ENCODE data around the gene LAMB2.
A peak's percentile ranks its signal among the peaks of the same experiment; 100 is the strongest.

The LAMB2 gene

GRCh38 chr3:49121132-49121736 is 11.6 kb downstream of the LAMB2 start:
- DNase-seq (ENCODE audit: low read depth): no peak

- peak; percentile 49 for DNase-seq (ENCODE audit: low read depth)
These were observed 12.3 kb downstream of the LAMB2 start, which contains the start of gene USP19 for GRCh38 chr3:49120438-49121131. Gene USP19, minus strand, starts transcription at chr3:49120823. Its CDS starts 1,678 bp downstream, at chr3:49119145.

DNA sequence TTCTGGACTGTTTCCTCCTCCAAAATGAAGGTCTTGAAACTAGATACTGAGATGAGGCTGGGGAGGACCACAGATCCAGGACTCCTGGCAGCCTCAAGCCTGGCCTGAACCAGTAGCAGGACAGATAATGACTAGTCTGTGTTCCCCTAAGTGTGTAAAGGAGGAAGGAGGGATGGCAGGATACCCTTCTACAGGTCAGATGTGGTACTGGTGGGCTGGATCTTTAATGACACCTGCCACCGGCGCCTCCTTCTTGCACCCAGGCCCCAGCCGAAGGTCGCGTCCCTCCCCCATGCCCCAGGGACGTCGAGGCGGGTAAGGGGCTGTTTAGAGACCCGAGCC is 12.8 kb downstream of the LAMB2 start:
- no peak for DNase-seq (ENCODE audit: low read depth)

GRCh38 chr3:49119439-49119838 is 13.4 kb downstream of the LAMB2 start:
- no peak for DNase-seq (ENCODE audit: low read depth)

DNA sequence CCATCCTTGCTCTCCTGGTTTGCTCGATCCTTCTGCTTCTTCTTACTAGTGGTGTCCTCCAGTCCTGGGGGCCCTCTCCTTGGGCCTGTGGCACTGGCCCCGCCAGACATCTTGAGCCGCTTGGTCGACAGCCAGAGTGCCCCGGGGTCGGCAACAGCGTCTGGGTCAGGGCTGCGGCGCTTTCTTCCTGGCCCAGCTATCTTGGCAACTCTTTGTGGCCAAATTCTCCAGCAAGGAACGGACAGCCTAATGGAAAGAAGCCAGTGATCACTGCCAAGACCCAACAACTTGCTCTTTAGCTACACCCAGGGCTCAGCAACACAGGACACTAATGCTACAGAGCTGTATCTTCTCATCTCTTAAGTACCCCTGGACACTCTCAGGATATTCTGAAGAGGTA is 13.8 kb downstream of the LAMB2 start:
- DNase-seq (ENCODE audit: low read depth): no peak

GRCh38 chr3:49112262-49112661 is 20.6 kb downstream of the LAMB2 start:
- DNase-seq (ENCODE audit: low read depth): no peak

- DNase-seq (ENCODE audit: low read depth): no peak
These were observed 21.5 kb downstream of the LAMB2 start for GRCh38 chr3:49111347-49111746.

- no peak for DNase-seq (ENCODE audit: low read depth)
These were observed 22.1 kb downstream of the LAMB2 start for GRCh38 chr3:49110780-49111179.

- no peak for DNase-seq (ENCODE audit: low read depth)
These were observed 24.5 kb downstream of the LAMB2 start for GRCh38 chr3:49108346-49108745.

GRCh38 chr3:49104427-49105291 is 28.2 kb downstream of the LAMB2 start, which contains the start of gene QARS1:
Gene QARS1, minus strand, starts transcription at chr3:49104757. Its CDS starts 24 bp downstream, at chr3:49104733.
- peak; percentile 64 for DNase-seq (ENCODE audit: low read depth)

- no peak for DNase-seq (ENCODE audit: low read depth)
These were observed 28.8 kb downstream of the LAMB2 start for GRCh38 chr3:49104052-49104426.

DNA sequence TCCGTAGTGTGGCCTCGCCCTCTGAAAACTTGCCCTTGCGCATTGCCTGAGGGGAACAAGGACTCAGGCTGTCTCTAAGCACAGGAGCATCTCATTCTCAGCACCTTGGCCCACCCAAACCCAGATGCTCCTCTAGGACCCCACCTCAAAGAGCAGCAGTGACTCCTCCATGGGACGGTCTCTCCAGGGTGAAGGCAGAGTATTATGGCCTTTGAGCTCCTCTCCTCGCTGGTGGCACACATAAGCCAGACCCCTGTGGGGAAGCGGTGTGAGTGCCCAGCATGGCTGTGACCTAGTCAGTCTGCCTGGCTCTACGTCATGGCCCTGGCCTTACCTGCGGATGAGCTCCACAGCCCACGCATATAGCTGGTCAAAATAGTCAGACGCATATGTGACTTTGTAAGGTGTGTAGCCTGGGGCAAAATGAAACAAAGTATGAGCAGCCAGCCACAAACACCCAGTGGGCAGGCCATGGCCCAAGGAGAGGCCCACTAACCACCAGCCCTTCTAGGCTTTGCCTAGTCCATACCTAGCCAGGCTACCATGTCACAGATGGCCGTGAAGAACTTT is 32.7 kb downstream of the LAMB2 start:
- no peak for DNase-seq (ENCODE audit: low read depth)

DNA sequence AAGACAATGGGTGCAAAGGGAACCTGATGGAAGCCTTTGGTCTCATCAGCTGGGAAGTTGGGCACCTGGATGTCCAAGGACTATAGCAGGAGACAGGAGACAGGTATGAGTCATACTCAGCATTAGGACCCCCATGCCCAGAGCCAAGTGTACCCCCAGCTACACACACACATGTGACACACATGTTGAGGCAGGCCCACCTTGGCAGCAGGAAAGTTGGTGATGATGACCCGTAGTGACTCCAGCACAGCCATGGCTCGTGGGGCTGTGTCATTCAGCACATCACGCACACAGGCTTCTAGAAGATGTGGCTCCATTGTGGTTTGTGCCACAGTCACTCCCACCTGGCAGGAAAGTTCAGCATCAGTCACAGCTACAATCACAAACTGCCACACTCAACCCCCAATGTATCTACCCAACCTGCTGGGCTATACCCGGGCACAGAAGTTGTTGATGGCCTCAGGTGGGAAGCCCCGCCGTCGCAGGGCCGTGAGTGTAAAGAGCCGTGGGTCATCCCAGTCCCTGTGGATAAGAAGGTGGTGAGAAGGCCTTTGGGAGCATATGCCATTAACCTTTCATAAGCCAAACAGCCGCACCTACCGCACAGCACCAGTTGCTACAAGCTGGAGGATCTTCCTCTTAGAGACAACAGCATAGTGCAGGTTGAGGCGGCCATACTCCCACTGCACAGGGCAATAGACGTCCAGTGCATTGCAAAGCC is 33.8 kb downstream of the LAMB2 start:
- DNase-seq (ENCODE audit: low read depth): no peak

DNA sequence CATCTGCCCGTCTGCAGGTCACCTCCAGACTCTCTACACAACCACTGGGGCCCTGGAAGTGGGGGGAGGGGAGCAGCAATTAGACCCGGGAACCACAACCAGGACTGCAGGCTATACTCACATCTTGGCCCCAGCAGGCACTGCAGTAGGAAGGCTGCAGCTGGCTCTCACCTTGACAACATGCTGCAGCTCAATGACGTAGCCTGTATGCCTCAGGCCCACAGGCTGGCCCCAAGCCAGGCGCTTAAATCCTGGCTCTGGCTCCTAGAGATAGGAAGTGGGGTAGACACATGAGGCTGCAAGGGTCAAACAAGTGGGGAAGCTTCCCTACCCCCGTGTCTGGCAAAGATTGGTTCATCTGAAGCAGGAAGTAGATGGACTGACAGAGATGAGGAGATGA is 34.4 kb downstream of the LAMB2 start:
- peak; percentile 14 for DNase-seq (ENCODE audit: low read depth)

DNA sequence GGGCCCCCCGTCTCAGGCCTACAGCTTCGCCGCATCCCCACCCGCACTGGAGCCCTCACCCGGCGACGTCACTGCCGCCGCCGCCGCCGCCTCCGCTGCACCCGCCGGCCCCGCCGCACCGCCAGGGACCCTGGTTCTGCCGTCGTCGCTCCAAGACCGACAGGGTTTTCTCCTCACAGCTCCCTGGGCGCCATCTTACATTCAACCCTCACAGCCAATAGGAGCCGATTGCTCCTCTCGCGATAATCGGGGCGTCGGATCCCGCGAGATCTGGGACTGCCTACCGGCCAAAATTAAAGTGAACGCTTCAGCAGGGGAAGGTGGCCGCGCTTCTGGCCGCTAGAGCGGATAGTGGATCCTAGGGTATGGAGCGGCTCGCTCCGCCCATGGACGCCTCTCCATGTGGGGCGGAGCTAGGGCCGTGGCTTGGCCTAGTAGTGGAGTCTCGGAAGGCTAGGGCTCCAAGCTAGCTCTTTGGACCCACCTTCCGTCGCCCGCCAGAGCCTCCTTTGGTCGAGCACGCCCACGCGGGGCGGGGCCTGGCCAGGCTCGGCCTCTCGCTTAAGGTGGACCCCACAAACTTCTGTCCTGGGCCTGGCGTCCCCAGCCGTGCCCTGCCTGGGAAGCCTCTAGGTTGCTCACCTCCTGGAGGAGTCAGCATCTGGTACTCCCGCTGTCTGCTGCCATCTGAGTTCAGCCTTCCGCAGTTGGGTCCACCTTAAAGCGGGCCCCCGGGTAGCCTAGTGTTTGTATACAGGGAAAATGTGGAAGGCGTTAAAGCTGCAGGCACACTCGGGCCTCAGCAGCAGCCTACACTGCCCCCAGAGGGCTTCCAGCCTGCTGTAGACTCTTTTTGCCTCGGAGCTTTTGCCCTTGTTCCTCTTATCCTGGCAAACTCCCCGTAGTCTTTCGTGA is 38.7 kb downstream of the LAMB2 start, which contains the start of gene QRICH1:
Gene QRICH1, minus strand, starts transcription at position 219 of the 915 bp plus-strand sequence. CDS start 17,054 bp downstream, outside the sequence.
- DNase-seq (ENCODE audit: low read depth): peak; percentile 92

GRCh38 chr3:49092938-49093852 is 39.7 kb downstream of the LAMB2 start:
- peak; percentile 57 for DNase-seq (ENCODE audit: low read depth)

DNA sequence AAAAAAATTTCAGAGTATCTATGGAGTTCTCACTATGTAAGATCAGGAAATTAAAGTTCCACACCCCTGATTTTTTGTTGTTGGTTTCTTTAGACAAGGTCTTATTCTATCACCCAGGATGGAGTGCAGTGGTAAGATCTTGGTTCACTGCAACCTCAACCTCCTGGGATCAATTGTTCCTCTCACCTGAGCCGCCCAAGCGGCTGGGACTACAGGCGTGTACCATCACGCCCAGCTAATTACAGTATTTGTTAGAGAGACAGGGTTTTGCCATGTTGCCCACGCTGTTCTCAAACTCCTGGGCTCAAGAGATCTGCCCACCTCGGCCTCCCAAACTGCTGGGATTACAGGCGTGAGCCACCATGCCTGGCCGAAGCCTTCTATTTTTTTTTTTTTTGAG is 51.4 kb downstream of the LAMB2 start:
- DNase-seq (ENCODE audit: low read depth): no peak

GRCh38 chr3:49079270-49079669 is 53.6 kb downstream of the LAMB2 start:
- no peak for DNase-seq (ENCODE audit: low read depth)

GRCh38 chr3:49076646-49077045 is 56.2 kb downstream of the LAMB2 start:
- DNase-seq (ENCODE audit: low read depth): no peak

GRCh38 chr3:49076116-49076515 is 56.7 kb downstream of the LAMB2 start:
- DNase-seq (ENCODE audit: low read depth): no peak
